B cell (primary cell): ENCODE data around the gene ZNF521. TPM values are rescaled to one million over a fixed set of nuclear protein-coding genes. Genes with fewer than 3 reads are reported as not detected.

Experiments
- ATAC-seq: fragments of 200-7000 bp; cut with Tn5 transposase; one replicate; pipeline ENCODE4 v1.10.0; 2021; ENCODE audit warnings: low read depth, mild to moderate bottlenecking, moderate number of reproducible peaks, moderate library complexity
- CTCF ChIA-PET: fragments of 350-600 bp; sonication (Branson Sonifier 250); formaldehyde crosslinking; loops from one replicate; lab custom pipeline; 2021; ENCODE audit warnings: antibody characterized with exemption, inconsistent platforms; lab: Charles Lee
- POLR2A ChIA-PET: fragments of 350-600 bp; sonication (Branson Sonifier 250); formaldehyde crosslinking; loops from one replicate; lab custom pipeline; 2021; ENCODE audit warnings: antibody characterized with exemption; lab: Charles Lee
- DNase-seq: peaks from one replicate; pipeline ENCODE4 v3.0.0; 2013
- H2AFZ ChIP-seq: 2 replicates; pipeline ENCODE4 v1.6.1; 2012; ENCODE audit warnings: mild to moderate bottlenecking, low read depth, low read length; ENCODE audit not compliant: insufficient read depth, poor library complexity, severe bottlenecking
- H3K27ac ChIP-seq, 2 donors: 1 replicate in 1 of 2; 2 replicates in 1 of 2; pipeline ENCODE4 v1.5.1; 2012 to 2013; ENCODE audit warnings: low read length in 2 of 2, mild to moderate bottlenecking in 2 of 2, moderate library complexity in 1 of 2
- H3K27me3 ChIP-seq, 4 experiments: fragments of 200-600 bp in 1 of 4; sonication (generic) in 1 of 4; replicated peaks in 1 of 4; 1 replicate in 2 of 4; 2 replicates in 2 of 4; pipeline versions ENCODE4 v1.6.1 to v1.7.0; 2013 to 2016; ENCODE audit warnings: low read length in 3 of 4, mild to moderate bottlenecking in 2 of 4, mixed read lengths in 1 of 4, moderate library complexity in 1 of 4; ENCODE audit not compliant: insufficient read depth in 4 of 4, control insufficient read depth in 3 of 4; ENCODE audit errors: control extremely low read depth in 1 of 4
- H3K36me3 ChIP-seq, 2 experiments: replicated peaks in 1 of 2; 1 replicate in 1 of 2; 2 replicates in 1 of 2; pipeline versions ENCODE4 v1.6.1 to v1.7.1; 2013; ENCODE audit warnings: low read length in 1 of 2; ENCODE audit not compliant: insufficient read depth in 2 of 2, control insufficient read depth in 1 of 2; ENCODE audit errors: control extremely low read depth in 1 of 2, extremely low read depth in 1 of 2
- H3K4me1 ChIP-seq, 2 donors: fragments of 200-600 bp in 1 of 2; sonication (generic) in 1 of 2; 1 replicate in 1 of 2; 2 replicates in 1 of 2; pipeline versions ENCODE4 v1.5.1 to v1.6.1; 2013 to 2017; ENCODE audit warnings: low read length in 2 of 2; ENCODE audit not compliant: control insufficient read depth in 2 of 2, insufficient read depth in 2 of 2
- H3K4me2 ChIP-seq: replicated peaks from 2 replicates; pipeline ENCODE3; 2012; ENCODE audit warnings: mild to moderate bottlenecking, low read depth, low read length; ENCODE audit not compliant: poor library complexity, severe bottlenecking
- H3K4me3 ChIP-seq, 5 experiments: fragments of 200-600 bp in 1 of 5; sonication (generic) in 1 of 5; 1 replicate in 3 of 5; 2 replicates in 2 of 5; pipeline versions ENCODE4 v1.5.1 to v1.7.0; 2011 to 2016; ENCODE audit warnings: low read length in 4 of 5, mild to moderate bottlenecking in 4 of 5, low read depth in 2 of 5, control low read depth in 1 of 5, moderate library complexity in 1 of 5; ENCODE audit not compliant: insufficient read depth in 1 of 5; ENCODE audit errors: control extremely low read depth in 1 of 5, extremely low read depth in 1 of 5
- H3K79me2 ChIP-seq: fragments of 200-600 bp; sonication (generic); one replicate; pipeline ENCODE4 v1.6.0; 2016; ENCODE audit warnings: low read length; ENCODE audit not compliant: control insufficient read depth, insufficient read depth
- H3K9ac ChIP-seq: fragments of 200-600 bp; sonication (generic); 2 replicates; pipeline ENCODE4 v1.6.1; 2017; ENCODE audit warnings: mild to moderate bottlenecking, low read length, moderate library complexity
- H3K9me3 ChIP-seq, 3 donors: one replicate each; pipeline versions ENCODE4 v1.6.1 to v1.7.1; 2013; ENCODE audit warnings: low read length in 2 of 3; ENCODE audit not compliant: control insufficient read depth in 2 of 3, insufficient read depth in 1 of 3; ENCODE audit errors: control extremely low read depth in 1 of 3
- H4K20me1 ChIP-seq: 2 replicates; pipeline ENCODE4 v1.6.0; 2012; ENCODE audit warnings: mild to moderate bottlenecking, low read length; ENCODE audit not compliant: insufficient read depth, control insufficient read depth, poor library complexity, severe bottlenecking
- H3K27ac Mint-ChIP-seq: one replicate; pipeline ENCODE4 v1.8.0; 2021; ENCODE audit warnings: mixed read lengths
- H3K27me3 Mint-ChIP-seq: one replicate; pipeline ENCODE4 v1.8.0; 2021; ENCODE audit warnings: mixed read lengths
- H3K4me1 Mint-ChIP-seq: one replicate; pipeline ENCODE4 v1.8.0; 2021; ENCODE audit warnings: mixed read lengths
- H3K4me3 Mint-ChIP-seq: one replicate; pipeline ENCODE4 v1.8.0; 2021; ENCODE audit warnings: mixed read lengths
- H3K9me3 Mint-ChIP-seq: one replicate; pipeline ENCODE4 v1.8.0; 2022; ENCODE audit warnings: mixed read lengths; ENCODE audit not compliant: insufficient read depth
- EZH2 ChIP-seq: IDR thresholded peaks from 2 replicates; pipeline ENCODE4 v1.6.1; 2012; ENCODE audit warnings: borderline replicate concordance, low read depth, mild to moderate bottlenecking, moderate library complexity, low read length; ENCODE audit not compliant: insufficient read depth, poor library complexity, severe bottlenecking
- WGBS: methylation state at CpG from one replicate; pipeline ENCODE4 v1.1.5; 2013; ENCODE audit warnings: missing lambda C conversion rate; ENCODE audit not compliant: insufficient coverage; 5-methylcytosine and 5-hydroxymethylcytosine counted together
- intact Hi-C: fragments of 100-400 bp; cut with micrococcal nuclease; formaldehyde crosslinking; loops from one replicate; pipeline ENCODE4 v1.10.0; 2022
- polyA plus RNA-seq: library from polyadenylated mRNA; depleted of rRNA; stranded (reverse); fragments of >200 nt; gene quantifications from 2 replicates; pipeline ENCODE4 v1.2.3, GENCODE V29; 2012
- total RNA-seq, 2 donors: library from RNA; stranded (reverse); fragments of 120-200 nt in 1 of 2; gene quantifications; 1 replicate in 1 of 2; 2 replicates in 1 of 2; pipeline versions ENCODE4 v1.2.3 to v1.2.4, GENCODE V29; 2013 to 2022
- TF ChIP-seq, protein P1 (sequence below): fragments of 200-600 bp; IDR thresholded peaks from one replicate; pipeline ENCODE4 v1.8.0; 2022; ENCODE audit warnings: antibody characterized with exemption, mild to moderate bottlenecking

Gene ZNF521
- total and polyA plus RNA-seq, 2 donors (not counting 1 experiment from before 2014, with no cell fraction given), result 0.04 to 9.0 TPM

DNA sequence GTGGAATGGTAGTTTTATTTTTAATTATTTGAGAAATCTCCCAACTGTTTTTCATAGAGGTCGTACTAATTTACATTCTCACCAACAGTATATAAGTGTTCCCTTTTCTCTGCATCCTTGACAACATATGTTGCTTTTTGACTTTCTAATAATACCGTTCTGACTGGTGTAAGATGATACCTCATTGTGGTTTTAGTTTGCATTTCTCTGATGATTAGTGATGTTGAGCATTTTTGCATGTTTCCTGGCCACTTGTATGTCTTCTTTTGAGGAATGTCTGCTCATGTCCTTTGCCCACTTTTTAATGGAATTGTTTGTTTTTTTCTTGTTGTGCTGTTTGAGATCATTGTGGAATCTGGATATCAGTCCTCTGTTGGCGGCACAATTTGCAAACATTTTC, 242.5 kb downstream of the ZNF521 start:
- Mint-ChIP-seq H3K4me1 (no peaks in the 10 kb centered on the region), H3K4me3 (no peak overlapping the region), H3K27ac (no peak overlapping the region), H3K9me3 (no peaks in the 10 kb centered on the region), H3K27me3 (no peaks in the 10 kb centered on the region)
- no peak overlapping the region for H2AFZ ChIP-seq
- DNase-seq (no peak), ATAC-seq (no peak)
- H4K20me1 ChIP-seq, result no peaks in the 10 kb centered on the region
- POLR2A ChIA-PET, result no interaction called here
- no peak overlapping the region for H3K4me2 ChIP-seq
- CTCF ChIA-PET, result no interaction called here
- H3K4me3 ChIP-seq, result no peak overlapping the region
- H3K27ac ChIP-seq, result no peak overlapping the region
- H3K27me3 ChIP-seq, result no peaks in the 10 kb centered on the region
- peaks cover 0 to 1% (median 0%) of the 10 kb centered on the region in 3 donors for H3K9me3 ChIP-seq
- no peaks in the 10 kb centered on the region for H3K36me3 ChIP-seq
- H3K79me2 ChIP-seq, result no peaks in the 10 kb centered on the region
- no peak overlapping the region for H3K9ac ChIP-seq
- intact Hi-C loops, result no loop called here
- no CpG with 5 or more reads among the region's 3 CpGs for WGBS
- no peak for TF ChIP-seq EZH2
- TF ChIP-seq, protein P1, sequence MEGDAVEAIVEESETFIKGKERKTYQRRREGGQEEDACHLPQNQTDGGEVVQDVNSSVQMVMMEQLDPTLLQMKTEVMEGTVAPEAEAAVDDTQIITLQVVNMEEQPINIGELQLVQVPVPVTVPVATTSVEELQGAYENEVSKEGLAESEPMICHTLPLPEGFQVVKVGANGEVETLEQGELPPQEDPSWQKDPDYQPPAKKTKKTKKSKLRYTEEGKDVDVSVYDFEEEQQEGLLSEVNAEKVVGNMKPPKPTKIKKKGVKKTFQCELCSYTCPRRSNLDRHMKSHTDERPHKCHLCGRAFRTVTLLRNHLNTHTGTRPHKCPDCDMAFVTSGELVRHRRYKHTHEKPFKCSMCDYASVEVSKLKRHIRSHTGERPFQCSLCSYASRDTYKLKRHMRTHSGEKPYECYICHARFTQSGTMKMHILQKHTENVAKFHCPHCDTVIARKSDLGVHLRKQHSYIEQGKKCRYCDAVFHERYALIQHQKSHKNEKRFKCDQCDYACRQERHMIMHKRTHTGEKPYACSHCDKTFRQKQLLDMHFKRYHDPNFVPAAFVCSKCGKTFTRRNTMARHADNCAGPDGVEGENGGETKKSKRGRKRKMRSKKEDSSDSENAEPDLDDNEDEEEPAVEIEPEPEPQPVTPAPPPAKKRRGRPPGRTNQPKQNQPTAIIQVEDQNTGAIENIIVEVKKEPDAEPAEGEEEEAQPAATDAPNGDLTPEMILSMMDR, result no peak
- no peaks in the 10 kb centered on the region for H3K4me1 ChIP-seq

DNA sequence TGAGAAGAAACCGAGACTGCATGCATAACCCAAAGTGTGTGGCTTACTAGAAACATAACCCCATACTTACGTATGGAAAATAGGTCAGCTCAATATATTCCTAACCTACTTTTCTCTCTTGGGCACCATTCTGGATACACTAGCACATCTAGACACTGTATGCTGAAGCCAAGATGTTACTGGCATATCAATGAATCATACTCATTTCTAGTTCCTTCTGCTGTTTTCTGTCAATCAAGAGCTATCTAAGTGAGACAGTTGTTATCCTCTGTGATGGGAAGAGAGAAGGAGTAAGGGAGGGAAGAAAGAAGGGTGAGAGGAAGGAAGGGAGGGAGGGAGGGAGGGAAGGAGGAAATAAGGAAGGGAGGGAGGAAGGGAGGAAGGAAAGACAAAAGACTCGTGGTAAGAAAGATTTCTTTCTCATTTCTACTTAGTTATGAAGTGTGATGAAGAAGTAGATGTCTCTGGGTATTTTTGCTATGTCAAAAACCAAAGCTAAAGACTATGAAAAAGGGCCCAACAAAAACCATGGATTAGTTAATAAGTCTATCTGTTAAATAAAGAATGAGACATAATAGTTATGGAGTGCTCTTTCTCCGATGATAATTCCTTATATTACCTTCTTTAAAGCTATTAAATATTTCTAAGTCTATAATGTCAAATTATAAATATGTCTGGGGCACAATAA, 248.4 kb downstream of the ZNF521 start:
- CTCF ChIA-PET, result interaction anchor here (0.6 kb wide), 1 partner anchor 565 kb away, joined by 3 read pairs; no protein-coding TSS in a partner anchor
- no peak overlapping the region for H3K4me3 ChIP-seq
- H3K9me3 ChIP-seq, result no peaks in the 10 kb centered on the region

More for the DNA sequence above, 248.4 kb downstream of the ZNF521 start:
- Histone ChIP-seq H3K36me3 (no peaks in the 10 kb centered on the region), H4K20me1 (no peaks in the 10 kb centered on the region), H2AFZ (no peak overlapping the region), H3K27me3 (no peaks in the 10 kb centered on the region), H3K4me2 (no peak overlapping the region), H3K4me1 (no peaks in the 10 kb centered on the region), H3K79me2 (no peaks in the 10 kb centered on the region), H3K9ac (no peak overlapping the region), H3K27ac (no peak overlapping the region)
- Mint-ChIP-seq H3K27ac (no peak overlapping the region), H3K4me1 (no peaks in the 10 kb centered on the region), H3K27me3 (peaks cover 2% of the 10 kb centered on the region), H3K4me3 (no peak overlapping the region), H3K9me3 (no peaks in the 10 kb centered on the region)
- intact Hi-C loops, result no loop called here
- TF ChIP-seq EZH2, result no peak
- TF ChIP-seq, protein P1, result no peak
- WGBS, result no CpG with 5 or more reads among the region's 4 CpGs
- ATAC-seq (no peak), DNase-seq (no peak)
- POLR2A ChIA-PET, result no interaction called here
